Endodermal cell (in vitro differentiated cells): ENCODE data around the gene CCDC191. TPM values are rescaled to one million over a fixed set of nuclear protein-coding genes. Genes with fewer than 3 reads are reported as not detected.

ENCODE experiments used
- DNase-seq: peaks from one replicate; pipeline ENCODE4 v3.0.0-alpha.2; 2017
- H3K27ac ChIP-seq: 2 replicates; pipeline ENCODE4 v1.5.1; 2013; ENCODE audit warnings: mild to moderate bottlenecking, low read depth, low read length, moderate library complexity
- H3K27me3 ChIP-seq: 2 replicates; pipeline ENCODE4 v1.6.1; 2013; ENCODE audit warnings: mild to moderate bottlenecking, low read length, moderate library complexity; ENCODE audit not compliant: insufficient read depth, control insufficient read depth, poor library complexity, severe bottlenecking
- H3K36me3 ChIP-seq: 2 replicates; pipeline ENCODE4 v1.7.0; 2013; ENCODE audit warnings: mild to moderate bottlenecking, low read length, moderate library complexity; ENCODE audit not compliant: control insufficient read depth, insufficient read depth
- H3K4me1 ChIP-seq: one replicate; pipeline ENCODE4 v1.7.0; 2013; ENCODE audit warnings: low read length; ENCODE audit not compliant: control insufficient read depth, insufficient read depth
- H3K4me3 ChIP-seq: 2 replicates; pipeline ENCODE4 v1.5.1; 2013; ENCODE audit warnings: mild to moderate bottlenecking, low read length, moderate library complexity
- H3K9ac ChIP-seq: 2 replicates; pipeline ENCODE4 v1.6.1; 2013; ENCODE audit warnings: mild to moderate bottlenecking, low read length, moderate library complexity; ENCODE audit not compliant: poor library complexity, severe bottlenecking; ENCODE audit errors: extremely low read depth
- H3K9me3 ChIP-seq: 2 replicates; pipeline ENCODE4 v1.6.1; 2013; ENCODE audit warnings: mild to moderate bottlenecking, low read length, moderate library complexity; ENCODE audit not compliant: control insufficient read depth
- H3K27ac Mint-ChIP-seq: 2 replicates; pipeline ENCODE4 v1.8.0; 2020; ENCODE audit warnings: mixed read lengths
- H3K27me3 Mint-ChIP-seq: 2 replicates; pipeline ENCODE4 v1.8.0; 2021; ENCODE audit warnings: mild to moderate bottlenecking, mixed read lengths; ENCODE audit not compliant: insufficient read depth
- H3K36me3 Mint-ChIP-seq: 2 replicates; pipeline ENCODE4 v1.8.0; 2020; ENCODE audit warnings: low read depth, mixed read lengths
- H3K4me1 Mint-ChIP-seq: 2 replicates; pipeline ENCODE4 v1.8.0; 2020; ENCODE audit warnings: mixed read lengths
- H3K4me3 Mint-ChIP-seq: 2 replicates; pipeline ENCODE4 v1.8.0; 2020; ENCODE audit warnings: mild to moderate bottlenecking, moderate library complexity, mixed read lengths
- H3K9me3 Mint-ChIP-seq: 2 replicates; pipeline ENCODE4 v1.8.0; 2020; ENCODE audit warnings: mild to moderate bottlenecking, mixed read lengths
- CTCF ChIP-seq: fragments of 200-600 bp; sonication (generic); conservative IDR thresholded peaks from 2 replicates; pipeline ENCODE4 v1.5.0; 2021; ENCODE audit warnings: antibody characterized with exemption, mild to moderate bottlenecking
- WGBS, 2 experiments: methylation state at CpG; one replicate each; pipeline versions ENCODE4 v1.1.5 to v1.1.7; 2013; ENCODE audit warnings: missing lambda C conversion rate in 2 of 2, mixed read lengths in 1 of 2; ENCODE audit not compliant: insufficient coverage in 1 of 2, insufficient read length in 1 of 2; 5-methylcytosine and 5-hydroxymethylcytosine counted together
- total RNA-seq, 2 donors: library from RNA; stranded (reverse); fragmentation: NEBNext Ultra II Directional in 1 of 2; extraction: Animal tissue kit (Norgen Biotek cat#: 25700) in 1 of 2; gene quantifications; 2 replicates in 1 of 2; 3 replicates in 1 of 2; pipeline ENCODE4 v1.2.1, GENCODE V29; 2021

CCDC191 gene
- total RNA-seq, 2 donors from 2014 or later: 4.4 to 6.1 TPM

GRCh38 chr3:113963879-113964278, 92.4 kb downstream of the CCDC191 start:
- H3K27me3 ChIP-seq: no peaks in the 10 kb centered on the region
- peaks cover 19% of the 10 kb centered on the region for H3K36me3 Mint-ChIP-seq
- H3K36me3 ChIP-seq: no peaks in the 10 kb centered on the region
- no peaks in the 10 kb centered on the region for H3K4me1 ChIP-seq
- no peak overlapping the region for H3K27ac ChIP-seq
- H3K4me3 ChIP-seq: no peak overlapping the region
- no peak overlapping the region for H3K9ac ChIP-seq
- H3K4me3 Mint-ChIP-seq: no peak overlapping the region
- H3K9me3 Mint-ChIP-seq: no peaks in the 10 kb centered on the region
- H3K4me1 Mint-ChIP-seq: peaks cover 4% of the 10 kb centered on the region
- DNase-seq: no peak
- WGBS, 2 experiments: 100% methylated on average over 1 to 3 of the region's 3 CpGs
- H3K27me3 Mint-ChIP-seq: no peaks in the 10 kb centered on the region
- no peak for TF ChIP-seq CTCF
- H3K9me3 ChIP-seq: no peaks in the 10 kb centered on the region
- H3K27ac Mint-ChIP-seq: no peak overlapping the region

- no peak for TF ChIP-seq CTCF
- Histone ChIP-seq H3K36me3 (no peaks in the 10 kb centered on the region), H3K27ac (no peak overlapping the region), H3K9me3 (no peaks in the 10 kb centered on the region), H3K9ac (no peak overlapping the region), H3K4me1 (no peaks in the 10 kb centered on the region), H3K27me3 (peaks cover 12% of the 10 kb centered on the region), H3K4me3 (no peak overlapping the region)
- Mint-ChIP-seq H3K4me3 (no peak overlapping the region), H3K9me3 (no peaks in the 10 kb centered on the region), H3K4me1 (no peaks in the 10 kb centered on the region), H3K27ac (no peak overlapping the region), H3K27me3 (peaks cover 6% of the 10 kb centered on the region), H3K36me3 (peaks cover 22% of the 10 kb centered on the region)
- no peak for DNase-seq
- WGBS, 2 experiments: 83 to 92% methylated on average over 4 to 7 of the region's 8 CpGs
Measured at GRCh38 chr3:113954091-113954685, 102.1 kb downstream of the CCDC191 start.

- no peak overlapping the region for H3K9ac ChIP-seq
- Mint-ChIP-seq H3K27ac (no peak overlapping the region), H3K4me1 (peaks cover 4% of the 10 kb centered on the region), H3K36me3 (peaks cover 19% of the 10 kb centered on the region), H3K4me3 (no peak overlapping the region), H3K9me3 (no peaks in the 10 kb centered on the region), H3K27me3 (peaks cover 11% of the 10 kb centered on the region)
- H3K27me3 ChIP-seq: peaks cover 17% of the 10 kb centered on the region
- H3K4me3 ChIP-seq: no peak overlapping the region
- H3K27ac ChIP-seq: no peak overlapping the region
- no peak for TF ChIP-seq CTCF
- no peaks in the 10 kb centered on the region for H3K36me3 ChIP-seq
- no peaks in the 10 kb centered on the region for H3K9me3 ChIP-seq
- DNase-seq: no peak
- H3K4me1 ChIP-seq: no peaks in the 10 kb centered on the region
- 93 to 100% methylated on average over 4 to 7 of the region's 7 CpGs for WGBS, 2 experiments
Measured at GRCh38 chr3:113953677-113954076, 102.6 kb downstream of the CCDC191 start.
